Activated T-cell treated with anti-CD3 and anti-CD28 coated beads for 48 hours (primary cell): ENCODE measurements around the gene NAT8L.

ENCODE experiments used
- DNase-seq: peaks from one replicate; pipeline ENCODE4 v3.0.0-alpha.2; 2020; ENCODE audit warnings: low read depth

Gene NAT8L

GRCh38 chr4:2075987-2076907, 17.1 kb downstream of the NAT8L start:
- DNase-seq, result no peak

GRCh38 chr4:2076908-2077536, 17.9 kb downstream of the NAT8L start:
- no peak for DNase-seq

- no peak for DNase-seq
Measured at GRCh38 chr4:2077537-2078460, 18.7 kb downstream of the NAT8L start.

- DNase-seq, result no peak
Measured at GRCh38 chr4:2078584-2078983, 19.5 kb downstream of the NAT8L start.

GRCh38 chr4:2079006-2079405, 19.9 kb downstream of the NAT8L start:
- no peak for DNase-seq

GRCh38 chr4:2079926-2080325, 20.8 kb downstream of the NAT8L start:
- no peak for DNase-seq

GRCh38 chr4:2080429-2081300, 21.5 kb downstream of the NAT8L start:
- DNase-seq, result no peak

GRCh38 chr4:2081540-2081939, 22.4 kb downstream of the NAT8L start:
- DNase-seq, result no peak

GRCh38 chr4:2082118-2082517, 23.0 kb downstream of the NAT8L start:
- no peak for DNase-seq

- DNase-seq, result no peak
Measured at GRCh38 chr4:2082627-2083026, 23.5 kb downstream of the NAT8L start.

GRCh38 chr4:2083116-2083825, 24.1 kb downstream of the NAT8L start:
- no peak for DNase-seq

GRCh38 chr4:2083826-2084160, 24.7 kb downstream of the NAT8L start:
- DNase-seq, result no peak

- no peak for DNase-seq
Measured at GRCh38 chr4:2084316-2084715, 25.2 kb downstream of the NAT8L start.

GRCh38 chr4:2085496-2085901, 26.4 kb downstream of the NAT8L start:
- DNase-seq, result no peak

- DNase-seq, result no peak
Measured at GRCh38 chr4:2087170-2087569, 28.0 kb downstream of the NAT8L start.

- DNase-seq, result no peak
Measured at GRCh38 chr4:2089222-2089621, 30.1 kb downstream of the NAT8L start.

- DNase-seq, result no peak
Measured at GRCh38 chr4:2090642-2091041, 31.5 kb downstream of the NAT8L start.

GRCh38 chr4:2091990-2092668, 33.0 kb downstream of the NAT8L start:
- no peak for DNase-seq

GRCh38 chr4:2092669-2093053, 33.5 kb downstream of the NAT8L start:
- DNase-seq, result no peak

- no peak for DNase-seq
Measured at GRCh38 chr4:2093265-2093664, 34.1 kb downstream of the NAT8L start.
